Adipocyte (in vitro differentiated cells): ENCODE results near the gene BANP.

Experiments used
- DNase-seq: peaks from one replicate; pipeline ENCODE4 v3.0.0-alpha.2; 2015; ENCODE audit warnings: low read depth
- H3K27me3 ChIP-seq: replicated peaks from 2 replicates; pipeline ENCODE4 v1.7.0; 2013; ENCODE audit warnings: mild to moderate bottlenecking, low read length, moderate library complexity; ENCODE audit not compliant: control insufficient read depth, insufficient read depth
- H3K36me3 ChIP-seq: 2 replicates; pipeline ENCODE4 v1.7.0; 2013; ENCODE audit warnings: low read length, mild to moderate bottlenecking, moderate library complexity; ENCODE audit not compliant: control insufficient read depth, insufficient read depth, severe bottlenecking
- H3K4me1 ChIP-seq: 2 replicates; pipeline ENCODE4 v1.7.0; 2013; ENCODE audit warnings: mild to moderate bottlenecking, low read length, moderate library complexity; ENCODE audit not compliant: control insufficient read depth, insufficient read depth
- H3K4me3 ChIP-seq: 2 replicates; pipeline ENCODE4 v1.7.0; 2013; ENCODE audit warnings: mild to moderate bottlenecking, low read length, moderate library complexity
- H3K9ac ChIP-seq: 2 replicates; pipeline ENCODE4 v1.7.0; 2013; ENCODE audit warnings: mild to moderate bottlenecking, low read length, moderate library complexity
- H3K9me3 ChIP-seq: 2 replicates; pipeline ENCODE4 v1.7.0; 2013; ENCODE audit warnings: mild to moderate bottlenecking, low read length, moderate library complexity; ENCODE audit not compliant: control insufficient read depth

BANP gene

DNA sequence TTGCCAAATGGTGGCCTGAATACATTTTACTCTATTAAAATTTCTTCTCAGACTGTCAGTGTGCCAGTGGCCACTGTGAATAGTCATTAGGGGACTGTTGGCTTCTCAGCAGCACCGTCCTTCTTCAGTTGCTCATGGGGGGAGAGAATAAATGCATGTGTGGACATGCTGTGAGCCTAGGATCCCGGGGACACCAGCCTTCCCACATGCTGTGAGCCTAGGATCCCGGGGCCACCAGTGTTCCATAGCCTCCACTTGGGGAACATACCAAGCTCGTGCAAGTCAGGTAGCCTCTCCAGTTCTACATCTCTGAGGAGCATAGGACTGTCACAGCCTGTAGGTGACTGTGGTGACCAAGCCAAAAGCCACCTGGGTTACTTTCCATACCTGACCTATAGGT lies 51.5 kb downstream of the BANP start:
- H3K4me1 ChIP-seq: no peaks in the 10 kb centered on the region
- no peak overlapping the region for H3K4me3 ChIP-seq

GRCh38 chr16:88003316-88003715 lies 52.1 kb downstream of the BANP start:
- Histone ChIP-seq H3K27me3 (no peaks in the 10 kb centered on the region), H3K9me3 (no peaks in the 10 kb centered on the region), H3K36me3 (peaks cover 18% of the 10 kb centered on the region), H3K4me3 (no peak overlapping the region), H3K4me1 (no peaks in the 10 kb centered on the region), H3K9ac (no peak overlapping the region)
- no peak for DNase-seq

More for the DNA sequence above, 51.5 kb downstream of the BANP start:
- Histone ChIP-seq H3K9ac (no peak overlapping the region), H3K36me3 (peaks cover 12% of the 10 kb centered on the region), H3K27me3 (no peaks in the 10 kb centered on the region), H3K9me3 (no peaks in the 10 kb centered on the region)
- DNase-seq: no peak

- Histone ChIP-seq H3K27me3 (no peaks in the 10 kb centered on the region), H3K9me3 (no peaks in the 10 kb centered on the region), H3K36me3 (peaks cover 19% of the 10 kb centered on the region), H3K4me3 (no peak overlapping the region), H3K9ac (no peak overlapping the region), H3K4me1 (no peaks in the 10 kb centered on the region)
- no peak for DNase-seq
Measured at GRCh38 chr16:88003736-88004135, 52.5 kb downstream of the BANP start.

DNA sequence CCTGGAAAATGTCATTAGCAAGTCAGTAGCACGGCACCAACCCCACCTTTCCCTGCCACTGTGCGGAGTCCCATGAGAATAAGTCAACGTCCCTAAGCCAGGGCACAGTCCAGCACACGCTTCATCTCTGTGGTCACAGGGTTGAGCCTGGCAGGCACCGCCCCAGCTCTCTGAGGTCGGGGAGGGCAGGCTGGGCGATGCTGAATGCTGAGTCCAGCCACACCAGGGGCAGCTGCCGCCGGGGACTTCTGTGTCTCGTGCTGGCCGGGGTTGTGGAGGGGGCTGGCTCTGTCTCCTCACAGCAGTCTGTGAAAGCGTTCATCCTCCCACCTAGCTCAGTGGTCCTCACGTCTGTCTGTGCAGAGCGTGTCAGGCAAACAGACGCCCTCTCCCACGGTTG lies 53.2 kb downstream of the BANP start:
- Histone ChIP-seq H3K9ac (no peak overlapping the region), H3K27me3 (no peaks in the 10 kb centered on the region), H3K36me3 (peaks cover 19% of the 10 kb centered on the region), H3K4me1 (no peaks in the 10 kb centered on the region), H3K9me3 (no peaks in the 10 kb centered on the region), H3K4me3 (no peak overlapping the region)
- no peak for DNase-seq

GRCh38 chr16:88005181-88005581 lies 53.9 kb downstream of the BANP start:
- peaks cover 19% of the 10 kb centered on the region for H3K36me3 ChIP-seq
- no peak overlapping the region for H3K4me3 ChIP-seq
- no peak for DNase-seq

GRCh38 chr16:88005968-88006367 lies 54.7 kb downstream of the BANP start:
- H3K9me3 ChIP-seq: no peaks in the 10 kb centered on the region
- no peaks in the 10 kb centered on the region for H3K27me3 ChIP-seq
- no peak for DNase-seq
- H3K4me1 ChIP-seq: no peaks in the 10 kb centered on the region
- H3K36me3 ChIP-seq: peaks cover 25% of the 10 kb centered on the region
- H3K4me3 ChIP-seq: no peak overlapping the region
- H3K9ac ChIP-seq: no peak overlapping the region

More at GRCh38 chr16:88005181-88005581, 53.9 kb downstream of the BANP start:
- Histone ChIP-seq H3K4me1 (no peaks in the 10 kb centered on the region), H3K9me3 (no peaks in the 10 kb centered on the region), H3K9ac (no peak overlapping the region), H3K27me3 (no peaks in the 10 kb centered on the region)

DNA sequence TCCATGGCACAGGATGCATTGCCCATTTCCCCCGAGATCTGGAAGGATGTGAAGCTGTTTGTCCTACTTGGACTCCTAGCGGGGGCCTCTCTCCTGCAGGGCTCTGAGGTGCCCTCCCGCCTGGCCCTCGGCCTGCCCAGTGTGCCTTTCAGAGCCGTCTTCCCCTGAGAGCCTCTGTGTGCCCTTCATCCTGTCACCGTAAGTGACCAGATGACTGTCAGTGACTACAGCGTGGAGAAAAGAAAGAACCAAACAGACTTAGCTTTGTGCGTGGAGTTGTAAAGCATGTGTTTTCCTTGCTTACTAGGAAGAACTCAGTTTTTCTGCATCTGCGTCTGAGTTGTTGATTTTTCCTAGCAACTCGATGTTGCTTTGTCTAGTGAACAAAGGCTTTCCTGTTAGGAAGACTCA lies 56.1 kb downstream of the BANP start:
- Histone ChIP-seq H3K9me3 (no peaks in the 10 kb centered on the region), H3K4me3 (no peak overlapping the region), H3K36me3 (peaks cover 25% of the 10 kb centered on the region), H3K4me1 (no peaks in the 10 kb centered on the region), H3K9ac (no peak overlapping the region), H3K27me3 (no peaks in the 10 kb centered on the region)
- no peak for DNase-seq

GRCh38 chr16:88008840-88009239 lies 57.6 kb downstream of the BANP start:
- no peak overlapping the region for H3K9ac ChIP-seq
- peaks cover 25% of the 10 kb centered on the region for H3K36me3 ChIP-seq
- H3K4me3 ChIP-seq: no peak overlapping the region
- no peaks in the 10 kb centered on the region for H3K9me3 ChIP-seq
- H3K27me3 ChIP-seq: no peaks in the 10 kb centered on the region
- no peak for DNase-seq
- no peaks in the 10 kb centered on the region for H3K4me1 ChIP-seq

DNA sequence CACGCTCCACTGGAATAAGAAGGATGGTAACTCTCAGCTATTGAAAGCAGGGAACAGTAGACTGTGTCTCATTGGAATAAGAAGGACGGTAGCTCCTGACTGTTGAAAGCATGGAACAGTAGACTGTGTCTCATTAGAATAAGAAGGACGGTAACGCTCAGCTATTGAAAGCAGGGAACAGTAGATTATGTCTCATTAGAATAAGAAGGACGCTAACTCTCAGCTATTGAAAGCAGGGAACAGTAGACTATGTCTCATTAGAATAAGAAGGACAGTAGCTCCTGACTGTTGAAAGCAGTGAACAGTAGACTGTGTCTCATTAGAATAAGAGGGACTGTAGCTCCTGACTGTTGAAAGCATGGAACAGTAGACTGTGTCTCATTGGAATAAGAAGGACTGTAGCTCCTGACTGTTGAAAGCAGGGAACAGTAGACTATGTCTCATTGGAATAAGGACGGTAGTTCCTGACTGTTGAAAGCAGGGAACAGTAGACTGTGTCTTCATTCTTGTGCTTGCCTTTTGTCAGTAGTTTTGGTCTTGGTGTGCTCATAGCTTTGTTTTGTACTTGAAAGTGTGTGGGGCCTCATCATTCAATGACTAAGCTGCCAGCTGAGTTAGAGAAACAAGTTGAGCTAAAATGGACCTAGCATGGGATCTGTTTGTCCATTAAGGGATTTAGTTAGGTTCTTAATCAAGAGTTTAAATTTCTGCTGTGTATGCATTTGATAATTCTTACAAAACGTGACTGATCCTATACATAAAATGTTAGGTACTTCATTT lies 58.5 kb downstream of the BANP start:
- Histone ChIP-seq H3K4me3 (no peak overlapping the region), H3K27me3 (no peaks in the 10 kb centered on the region), H3K9ac (no peak overlapping the region), H3K9me3 (no peaks in the 10 kb centered on the region), H3K4me1 (no peaks in the 10 kb centered on the region), H3K36me3 (peaks cover 20% of the 10 kb centered on the region)
- no peak for DNase-seq

GRCh38 chr16:88010343-88010967 lies 59.2 kb downstream of the BANP start:
- no peak overlapping the region for H3K9ac ChIP-seq
- no peak overlapping the region for H3K4me3 ChIP-seq
- no peaks in the 10 kb centered on the region for H3K9me3 ChIP-seq
- H3K27me3 ChIP-seq: no peaks in the 10 kb centered on the region
- peaks cover 17% of the 10 kb centered on the region for H3K36me3 ChIP-seq
- H3K4me1 ChIP-seq: no peaks in the 10 kb centered on the region
- DNase-seq: no peak

- H3K36me3 ChIP-seq: peaks cover 15% of the 10 kb centered on the region
- H3K4me1 ChIP-seq: no peaks in the 10 kb centered on the region
- H3K9me3 ChIP-seq: no peaks in the 10 kb centered on the region
- no peak overlapping the region for H3K4me3 ChIP-seq
- H3K27me3 ChIP-seq: no peaks in the 10 kb centered on the region
- DNase-seq: no peak
- H3K9ac ChIP-seq: no peak overlapping the region
Measured at GRCh38 chr16:88010968-88011483, 59.8 kb downstream of the BANP start.
